Measurements from ENCODE around the gene EXOC2.
"Not testable (repeated sequence)": the region's sequence is repeated elsewhere in the genome, so short reads cannot be mapped to it uniquely, and the experiment has no call there.

EXOC2 gene

GRCh38 chr6:582370-582769 lies 110.6 kb downstream of the EXOC2 start:
- no peak for DNase-seq (ENCODE audit: low read depth, low spot score)

GRCh38 chr6:579339-579738 lies 113.6 kb downstream of the EXOC2 start:
- no peak for DNase-seq (ENCODE audit: low read depth, low spot score)

GRCh38 chr6:572596-573265 lies 120.2 kb downstream of the EXOC2 start:
- no peak for DNase-seq (ENCODE audit: low read depth, low spot score)

- no peak for DNase-seq (ENCODE audit: low read depth, low spot score)
Measured at GRCh38 chr6:571892-572291, 121.0 kb downstream of the EXOC2 start.

- no peak for DNase-seq (ENCODE audit: low read depth, low spot score)
Measured at GRCh38 chr6:570825-571224, 122.1 kb downstream of the EXOC2 start.

- DNase-seq (ENCODE audit: low read depth, low spot score), result no peak
Measured at GRCh38 chr6:568954-569523, 123.9 kb downstream of the EXOC2 start.

GRCh38 chr6:568085-568484 lies 124.9 kb downstream of the EXOC2 start:
- no peak for DNase-seq (ENCODE audit: low read depth, low spot score)

GRCh38 chr6:563863-564262 lies 129.1 kb downstream of the EXOC2 start:
- no peak for DNase-seq (ENCODE audit: low read depth, low spot score)

- DNase-seq (ENCODE audit: low read depth, low spot score), result no peak
Measured at GRCh38 chr6:562052-562676, 130.8 kb downstream of the EXOC2 start.

GRCh38 chr6:561335-561734 lies 131.6 kb downstream of the EXOC2 start:
- not testable (repeated sequence) for DNase-seq (ENCODE audit: low read depth, low spot score)

- DNase-seq (ENCODE audit: low read depth, low spot score), result no peak
Measured at GRCh38 chr6:558959-559358, 134.0 kb downstream of the EXOC2 start.

GRCh38 chr6:558089-558488 lies 134.8 kb downstream of the EXOC2 start:
- DNase-seq (ENCODE audit: low read depth, low spot score), result no peak

GRCh38 chr6:551829-552350 lies 141.0 kb downstream of the EXOC2 start:
- no peak for DNase-seq (ENCODE audit: low read depth, low spot score)

GRCh38 chr6:551405-551804 lies 141.5 kb downstream of the EXOC2 start:
- DNase-seq (ENCODE audit: low read depth, low spot score), result no peak

GRCh38 chr6:549906-550305 lies 143.0 kb downstream of the EXOC2 start:
- no peak for DNase-seq (ENCODE audit: low read depth, low spot score)

- no peak for DNase-seq (ENCODE audit: low read depth, low spot score)
Measured at GRCh38 chr6:548517-548916, 144.4 kb downstream of the EXOC2 start.

- no peak for DNase-seq (ENCODE audit: low read depth, low spot score)
Measured at GRCh38 chr6:548091-548490, 144.8 kb downstream of the EXOC2 start.

GRCh38 chr6:540490-540889 lies 152.4 kb downstream of the EXOC2 start:
- DNase-seq (ENCODE audit: low read depth, low spot score), result no peak

- DNase-seq (ENCODE audit: low read depth, low spot score), result no peak
Measured at GRCh38 chr6:537114-537513, 155.8 kb downstream of the EXOC2 start.

- no peak for DNase-seq (ENCODE audit: low read depth, low spot score)
Measured at GRCh38 chr6:530425-530824, 162.5 kb downstream of the EXOC2 start.

GRCh38 chr6:528989-529388 lies 163.9 kb downstream of the EXOC2 start:
- DNase-seq (ENCODE audit: low read depth, low spot score), result no peak

- no peak for DNase-seq (ENCODE audit: low read depth, low spot score)
Measured at GRCh38 chr6:527989-528673, 164.8 kb downstream of the EXOC2 start.

Data from activated CD4-positive, CD25-positive, alpha-beta regulatory T cell treated with anti-CD3 and anti-CD28 coated beads, Interleukin-2, amount 50 U/mL, for 16 hours (primary cell).